KMS-11 (cell line): ENCODE measurements around the gene KCNQ1.

Experiments
- H2AFZ ChIP-seq: fragments of 200-600 bp; sonication (generic); 2 replicates; pipeline ENCODE4 v1.6.1; 2016; ENCODE audit warnings: antibody characterized with exemption, mixed run types, low read depth
- H3K27ac ChIP-seq: fragments of 200-600 bp; sonication (generic); 2 replicates; pipeline ENCODE4 v1.6.1; 2016; ENCODE audit warnings: mild to moderate bottlenecking, mixed run types
- H3K27me3 ChIP-seq: fragments of 200-600 bp; sonication (generic); 2 replicates; pipeline ENCODE4 v1.6.1; 2017; ENCODE audit warnings: mild to moderate bottlenecking, low read depth, mixed run types, moderate library complexity; ENCODE audit not compliant: insufficient read depth
- H3K36me3 ChIP-seq: fragments of 200-600 bp; sonication (generic); 2 replicates; pipeline ENCODE4 v1.6.1; 2017; ENCODE audit warnings: mild to moderate bottlenecking, mixed run types; ENCODE audit not compliant: insufficient read depth
- H3K4me1 ChIP-seq: fragments of 200-600 bp; sonication (generic); 2 replicates; pipeline ENCODE4 v1.6.1; 2016; ENCODE audit warnings: mild to moderate bottlenecking, low read depth, mixed run types; ENCODE audit not compliant: poor library complexity, severe bottlenecking
- H3K4me2 ChIP-seq: fragments of 200-600 bp; sonication (generic); 2 replicates; pipeline ENCODE4 v1.7.0; 2016; ENCODE audit warnings: mild to moderate bottlenecking, mixed run types
- H3K4me3 ChIP-seq: fragments of 200-600 bp; sonication (generic); IDR thresholded peaks from 2 replicates; pipeline ENCODE4 v1.6.1; 2017; ENCODE audit warnings: low read depth, low read length, mixed read lengths; ENCODE audit not compliant: insufficient read depth
- H3K79me2 ChIP-seq: fragments of 200-600 bp; sonication (generic); 2 replicates; pipeline ENCODE4 v1.6.1; 2016; ENCODE audit warnings: low read depth, mixed run types; ENCODE audit not compliant: insufficient read depth
- H3K9ac ChIP-seq: fragments of 200-600 bp; sonication (generic); 2 replicates; pipeline ENCODE4 v1.6.1; 2016; ENCODE audit warnings: mild to moderate bottlenecking, mixed run types
- H4K20me1 ChIP-seq: fragments of 200-600 bp; sonication (generic); 2 replicates; pipeline ENCODE4 v1.6.1; 2016; ENCODE audit warnings: mild to moderate bottlenecking, mixed run types; ENCODE audit not compliant: insufficient read depth
- CTCF ChIP-seq: fragments of 200-600 bp; sonication (generic); conservative IDR thresholded peaks from 2 replicates; pipeline ENCODE4 v1.6.1; 2017; ENCODE audit warnings: low read depth, mild to moderate bottlenecking, antibody characterized with exemption, low read length, moderate library complexity, mixed read lengths

The KCNQ1 gene

GRCh38 chr11:2671748-2672147 is 226.9 kb downstream of the KCNQ1 start:
- H3K79me2 ChIP-seq: peaks cover 14% of the 10 kb centered on the region; the same call in 1 of the 2 replicates
- no peak overlapping the region for H3K4me3 ChIP-seq
- no peak overlapping the region for H3K27ac ChIP-seq
- no peak overlapping the region for H3K4me2 ChIP-seq
- no peaks in the 10 kb centered on the region for H3K27me3 ChIP-seq
- 0 out of 2 replicates have a peak, but pooled peaks cover 1% of the 10 kb centered on the region for H4K20me1 ChIP-seq
- no peaks in the 10 kb centered on the region for H3K36me3 ChIP-seq
- no peak for TF ChIP-seq CTCF
- no peak overlapping the region for H3K9ac ChIP-seq
- H3K4me1 ChIP-seq: no peaks in the 10 kb centered on the region
- H2AFZ ChIP-seq: no peak overlapping the region

- TF ChIP-seq CTCF: no peak
- Histone ChIP-seq H4K20me1 (peaks cover 7% of the 10 kb centered on the region; the same call in 1 of the 2 replicates), H2AFZ (no peak overlapping the region), H3K27me3 (no peaks in the 10 kb centered on the region), H3K9ac (no peak overlapping the region), H3K4me3 (no peak overlapping the region), H3K4me2 (no peak overlapping the region), H3K4me1 (peaks cover 8% of the 10 kb centered on the region), H3K27ac (no peak overlapping the region), H3K79me2 (peaks cover 18% of the 10 kb centered on the region; the same call in 1 of the 2 replicates), H3K36me3 (no peaks in the 10 kb centered on the region)
These were observed 227.9 kb downstream of the KCNQ1 start for GRCh38 chr11:2672553-2673249.

- H3K4me3 ChIP-seq: no peak overlapping the region
- TF ChIP-seq CTCF: no peak
- no peaks in the 10 kb centered on the region for H3K27me3 ChIP-seq
- H3K27ac ChIP-seq: no peak overlapping the region
- peaks cover 20% of the 10 kb centered on the region; the same call in 1 of the 2 replicates for H3K79me2 ChIP-seq
- H4K20me1 ChIP-seq: peaks cover 7% of the 10 kb centered on the region; the same call in 1 of the 2 replicates
- no peak overlapping the region for H3K9ac ChIP-seq
- H3K4me2 ChIP-seq: no peak overlapping the region
- peaks cover 11% of the 10 kb centered on the region for H3K4me1 ChIP-seq
- no peaks in the 10 kb centered on the region for H3K36me3 ChIP-seq
- H2AFZ ChIP-seq: no peak overlapping the region
These were observed 228.4 kb downstream of the KCNQ1 start for GRCh38 chr11:2673250-2673610.

DNA sequence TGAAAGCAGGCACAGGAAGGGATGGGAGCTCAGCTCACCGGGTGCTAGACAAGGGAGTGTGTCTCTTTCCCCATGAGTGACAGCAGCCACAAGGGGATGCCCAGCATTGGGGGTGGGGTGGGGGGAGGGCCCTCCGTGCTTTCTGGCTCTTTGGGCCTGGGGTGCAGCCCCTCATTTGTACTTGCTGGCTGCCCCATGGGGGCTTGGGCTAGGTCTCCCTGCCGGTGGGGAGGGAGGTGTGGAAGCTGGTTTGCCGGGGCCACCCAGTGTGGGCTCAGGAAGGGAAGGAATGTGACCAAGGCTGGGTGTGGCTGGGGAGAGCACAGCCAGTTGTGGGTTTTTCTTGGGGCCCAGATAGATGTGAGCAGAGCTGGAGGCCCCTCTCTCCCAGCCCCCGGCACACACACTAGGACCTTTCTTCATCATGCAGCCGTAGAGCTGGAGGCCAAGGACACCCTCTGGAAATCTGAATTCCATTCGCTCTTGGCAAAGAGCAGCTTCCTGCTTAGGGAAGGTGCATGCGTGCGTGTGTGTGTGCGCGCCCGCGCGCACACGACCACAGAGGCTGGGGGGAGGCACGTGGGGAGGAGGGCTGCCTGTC is 229.2 kb downstream of the KCNQ1 start:
- Histone ChIP-seq H3K4me1 (peaks cover 17% of the 10 kb centered on the region), H3K27me3 (no peaks in the 10 kb centered on the region), H3K27ac (no peak overlapping the region), H3K4me3 (no peak overlapping the region), H4K20me1 (peaks cover 7% of the 10 kb centered on the region; the same call in 1 of the 2 replicates), H2AFZ (no peak overlapping the region), H3K79me2 (peaks cover 27% of the 10 kb centered on the region; the same call in 1 of the 2 replicates), H3K4me2 (no peak overlapping the region), H3K9ac (no peak overlapping the region), H3K36me3 (no peaks in the 10 kb centered on the region)
- no peak for TF ChIP-seq CTCF
